Small intestine (tissue), 7 donors: Measurements from ENCODE around the gene RFC4. TPM values are rescaled to one million over a fixed set of nuclear protein-coding genes. Genes with fewer than 3 reads are reported as not detected.
A peak's percentile ranks its signal among the peaks of the same experiment; 100 is the strongest.

Experiments
- DNase-seq, 2 donors: peaks; one replicate each; pipeline versions ENCODE4 v3.0.0 to v3.0.0-alpha.2; 2013
- FAIRE-seq: peaks from 2 replicates; lab custom pipeline; 2012; peaks lifted over from hg19 to GRCh38; lab: Jason Lieb, UNC
- H3K27ac ChIP-seq, 3 donors: one replicate each; pipeline ENCODE4 v1.5.1; 2013; ENCODE audit warnings: low read length in 2 of 3, mild to moderate bottlenecking in 2 of 3, control low read depth in 1 of 3, inconsistent platforms in 1 of 3, low read depth in 1 of 3, moderate library complexity in 1 of 3
- H3K27me3 ChIP-seq, 3 donors: one replicate each; pipeline ENCODE4 v1.6.1; 2013; ENCODE audit warnings: low read length in 3 of 3, inconsistent platforms in 1 of 3; ENCODE audit not compliant: control insufficient read depth in 3 of 3, insufficient read depth in 3 of 3
- H3K36me3 ChIP-seq, 3 donors: one replicate each; pipeline ENCODE4 v1.6.1; 2013; ENCODE audit warnings: low read length in 3 of 3, inconsistent platforms in 1 of 3, low read depth in 1 of 3, mild to moderate bottlenecking in 1 of 3, moderate library complexity in 1 of 3; ENCODE audit not compliant: control insufficient read depth in 3 of 3, insufficient read depth in 2 of 3
- H3K4me1 ChIP-seq, 3 donors: one replicate each; pipeline ENCODE4 v1.6.1; 2013; ENCODE audit warnings: low read length in 2 of 3, inconsistent platforms in 1 of 3, low read depth in 1 of 3, mild to moderate bottlenecking in 1 of 3, moderate library complexity in 1 of 3; ENCODE audit not compliant: control insufficient read depth in 3 of 3, insufficient read depth in 2 of 3
- H3K4me3 ChIP-seq, 3 donors: one replicate each; pipeline ENCODE4 v1.5.1; 2013; ENCODE audit warnings: low read length in 3 of 3, control low read depth in 1 of 3, inconsistent platforms in 1 of 3, low read depth in 1 of 3, mild to moderate bottlenecking in 1 of 3, moderate library complexity in 1 of 3
- H3K9me3 ChIP-seq, 2 donors: one replicate each; pipeline ENCODE4 v1.6.1; 2013; ENCODE audit warnings: low read depth in 1 of 2, low read length in 1 of 2; ENCODE audit not compliant: control insufficient read depth in 2 of 2, insufficient read depth in 1 of 2
- WGBS, 3 donors: extraction: QIAGEN DNeasy Blood & Tissue Kit; methylation state at CpG; one replicate each; pipeline ENCODE4 v1.1.7; 2013; 5-methylcytosine and 5-hydroxymethylcytosine counted together
- polyA plus RNA-seq, 4 donors: library from polyadenylated mRNA; stranded (reverse) in 3 of 4; unstranded in 1 of 4; fragments of 200-250 nt in 3 of 4; fragments of 120-200 nt in 1 of 4; gene quantifications; one replicate each; pipeline versions ENCODE4 v1.2.1 to v1.2.3, GENCODE V29; 2013
- donor health status: healthy with polysubstance abuse.
- donor health status: control.
- donor health status: control.
- donor health status: Bipolar disorder and iron deficiency.
- donor health status: healthy.

RFC4 gene
- polyA plus RNA-seq, 4 donors: 9.2 to 31.8 (median 17.9) TPM

- WGBS, 3 donors: 37 to 45% (median 39%) methylated on average over 13 of the region's 13 CpGs
- peaks cover 0 to 7% (median 5%) of the 10 kb centered on the region in 3 donors for H3K4me1 ChIP-seq
These were observed 17.6 kb downstream of the RFC4 start for GRCh38 chr3:186788482-186789370.

DNA sequence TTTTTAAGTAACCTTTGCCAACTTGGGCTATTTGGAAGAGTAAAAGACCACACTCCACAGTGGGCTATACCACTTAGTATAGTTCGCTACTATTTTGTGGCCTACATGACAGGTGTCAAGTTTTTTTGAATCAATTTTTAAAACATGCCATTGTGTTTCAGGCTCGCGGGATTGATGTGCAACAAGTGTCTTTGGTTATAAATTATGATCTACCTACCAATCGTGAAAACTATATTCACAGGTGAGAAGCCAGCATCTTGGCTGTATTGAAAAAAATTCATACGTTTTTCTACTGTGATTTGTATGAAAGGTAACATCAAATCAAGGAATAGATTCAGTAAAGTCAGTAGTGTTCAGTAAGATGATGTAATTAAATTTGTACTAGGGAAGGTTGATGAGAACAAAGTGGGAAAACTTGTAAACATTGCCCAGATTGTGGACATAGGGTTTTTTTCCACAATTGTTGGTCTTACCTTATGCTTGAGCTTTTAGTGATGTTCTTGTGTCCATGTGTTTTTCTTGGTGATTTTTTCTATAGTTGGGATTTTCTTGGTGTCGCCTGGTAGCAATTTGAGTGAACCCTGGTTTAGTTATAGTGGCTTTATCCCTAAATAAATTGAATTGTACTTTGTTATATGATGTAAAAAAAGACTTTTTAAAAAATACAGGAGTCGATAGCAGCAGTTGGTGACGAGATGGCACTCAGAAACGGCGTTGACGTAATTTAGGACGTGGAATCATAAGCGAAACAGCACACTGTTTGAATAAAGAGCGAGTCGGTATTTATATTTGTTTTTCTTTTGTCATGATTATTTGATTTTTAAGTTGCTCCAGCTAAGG, 18.4 kb downstream of the RFC4 start:
- 58 to 65% (median 59%) methylated on average over 15 of the region's 15 CpGs for WGBS, 3 donors
- H3K36me3 ChIP-seq: peaks cover 24 to 33% (median 27%) of the 10 kb centered on the region in 3 donors
- no peak overlapping the region for H3K27ac ChIP-seq
- peaks cover 0 to 7% (median 5%) of the 10 kb centered on the region in 3 donors for H3K4me1 ChIP-seq
- no peaks in the 10 kb centered on the region for H3K9me3 ChIP-seq
- no peaks in the 10 kb centered on the region for H3K27me3 ChIP-seq
- DNase-seq (no peak), FAIRE-seq (no peak)
- peak overlapping the region in 1 of 3 donors; percentile 40 for H3K4me3 ChIP-seq

More at GRCh38 chr3:186788482-186789370, 17.6 kb downstream of the RFC4 start:
- Histone ChIP-seq H3K36me3 (peaks cover 24 to 33% (median 27%) of the 10 kb centered on the region in 3 donors), H3K9me3 (no peaks in the 10 kb centered on the region), H3K4me3 (no peak overlapping the region), H3K27ac (no peak overlapping the region), H3K27me3 (no peaks in the 10 kb centered on the region)
- no peak for FAIRE-seq
- no peak for DNase-seq

- Histone ChIP-seq H3K9me3 (no peaks in the 10 kb centered on the region), H3K27me3 (no peaks in the 10 kb centered on the region), H3K4me3 (peak overlapping the region in 2 of 3 donors; percentile 20 to 40), H3K36me3 (peaks cover 24 to 33% (median 27%) of the 10 kb centered on the region in 3 donors), H3K27ac (peak overlapping the region in 1 of 3 donors; percentile 1), H3K4me1 (peaks cover 0 to 7% (median 5%) of the 10 kb centered on the region in 3 donors)
- WGBS, 3 donors: 47 to 53% (median 52%) methylated on average over 3 of the region's 3 CpGs
- FAIRE-seq: no peak
- no peak for DNase-seq
These were observed 19.4 kb downstream of the RFC4 start for GRCh38 chr3:186786922-186787321.

DNA sequence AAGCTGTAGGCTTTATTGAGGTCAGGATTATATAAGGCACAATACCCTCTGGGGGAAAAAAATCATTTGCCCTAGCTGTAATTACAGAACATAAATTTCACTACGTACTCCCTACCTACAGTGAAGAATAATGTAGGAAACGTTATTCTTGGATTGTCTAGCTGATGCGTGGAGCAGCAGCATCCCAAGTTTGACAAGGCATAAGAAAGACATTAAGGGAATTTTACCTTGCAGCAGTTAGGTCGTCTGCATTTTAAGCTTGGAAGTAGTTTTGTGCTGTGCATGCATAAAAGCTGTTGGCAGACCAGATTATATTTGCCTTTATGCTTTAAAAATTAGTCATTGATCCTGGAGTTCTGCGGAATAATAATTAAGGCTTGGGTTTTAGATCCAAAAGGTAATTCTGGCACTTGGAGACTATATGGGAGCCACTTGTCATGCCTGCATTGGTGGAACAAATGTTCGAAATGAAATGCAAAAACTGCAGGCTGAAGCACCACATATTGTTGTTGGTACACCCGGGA, 20.7 kb downstream of the RFC4 start:
- FAIRE-seq (no peak), DNase-seq (no peak)
- peak overlapping the region; percentile 78 to 97 (median 93) for H3K4me3 ChIP-seq
- no peaks in the 10 kb centered on the region for H3K27me3 ChIP-seq
- H3K36me3 ChIP-seq: peaks cover 22 to 32% (median 27%) of the 10 kb centered on the region in 3 donors
- H3K27ac ChIP-seq: peak overlapping the region in 1 of 3 donors; percentile 8
- H3K9me3 ChIP-seq: no peaks in the 10 kb centered on the region
- 2 to 12% (median 5%) methylated on average over 7 of the region's 7 CpGs for WGBS, 3 donors
- peaks cover 0 to 7% (median 5%) of the 10 kb centered on the region in 3 donors for H3K4me1 ChIP-seq

DNA sequence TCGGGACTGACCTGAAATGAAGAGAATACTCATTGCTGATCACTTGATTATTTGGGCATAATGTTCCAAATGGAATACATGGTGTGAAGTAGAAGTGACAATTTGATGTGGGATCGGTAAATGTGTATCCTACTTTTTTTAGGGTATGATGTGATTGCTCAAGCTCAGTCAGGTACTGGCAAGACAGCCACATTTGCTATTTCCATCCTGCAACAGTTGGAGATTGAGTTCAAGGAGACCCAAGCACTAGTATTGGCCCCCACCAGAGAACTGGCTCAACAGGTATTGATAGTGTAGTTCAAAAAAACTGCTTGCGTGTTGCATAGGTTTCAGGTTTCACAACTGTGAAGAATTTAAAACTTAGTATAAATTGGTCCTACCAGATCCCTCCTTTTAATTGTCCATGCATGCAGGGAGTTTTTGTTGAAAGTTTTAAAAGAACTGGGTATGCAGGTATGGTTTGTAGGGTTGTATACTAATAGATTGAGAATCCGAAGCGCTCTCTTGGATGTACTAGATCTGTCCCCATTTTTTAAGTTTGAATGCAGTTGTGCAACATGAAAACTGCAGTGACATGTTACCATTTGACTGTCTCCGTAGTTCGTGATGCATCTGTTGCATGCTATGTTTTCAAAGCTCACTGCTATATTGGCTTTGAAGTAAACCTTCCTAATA, 21.3 kb downstream of the RFC4 start:
- H3K36me3 ChIP-seq: peaks cover 19 to 32% (median 25%) of the 10 kb centered on the region in 3 donors
- WGBS, 3 donors: 1 to 7% (median 3%) methylated on average over 7 of the region's 7 CpGs
- H3K4me3 ChIP-seq: peak overlapping the region; percentile 78 to 97 (median 93)
- no peaks in the 10 kb centered on the region for H3K9me3 ChIP-seq
- H3K27ac ChIP-seq: peak overlapping the region in 1 of 3 donors; percentile 91
- no peaks in the 10 kb centered on the region for H3K27me3 ChIP-seq
- H3K4me1 ChIP-seq: peaks cover 0 to 7% (median 5%) of the 10 kb centered on the region in 3 donors
- DNase-seq (no peak), FAIRE-seq (no peak)

DNA sequence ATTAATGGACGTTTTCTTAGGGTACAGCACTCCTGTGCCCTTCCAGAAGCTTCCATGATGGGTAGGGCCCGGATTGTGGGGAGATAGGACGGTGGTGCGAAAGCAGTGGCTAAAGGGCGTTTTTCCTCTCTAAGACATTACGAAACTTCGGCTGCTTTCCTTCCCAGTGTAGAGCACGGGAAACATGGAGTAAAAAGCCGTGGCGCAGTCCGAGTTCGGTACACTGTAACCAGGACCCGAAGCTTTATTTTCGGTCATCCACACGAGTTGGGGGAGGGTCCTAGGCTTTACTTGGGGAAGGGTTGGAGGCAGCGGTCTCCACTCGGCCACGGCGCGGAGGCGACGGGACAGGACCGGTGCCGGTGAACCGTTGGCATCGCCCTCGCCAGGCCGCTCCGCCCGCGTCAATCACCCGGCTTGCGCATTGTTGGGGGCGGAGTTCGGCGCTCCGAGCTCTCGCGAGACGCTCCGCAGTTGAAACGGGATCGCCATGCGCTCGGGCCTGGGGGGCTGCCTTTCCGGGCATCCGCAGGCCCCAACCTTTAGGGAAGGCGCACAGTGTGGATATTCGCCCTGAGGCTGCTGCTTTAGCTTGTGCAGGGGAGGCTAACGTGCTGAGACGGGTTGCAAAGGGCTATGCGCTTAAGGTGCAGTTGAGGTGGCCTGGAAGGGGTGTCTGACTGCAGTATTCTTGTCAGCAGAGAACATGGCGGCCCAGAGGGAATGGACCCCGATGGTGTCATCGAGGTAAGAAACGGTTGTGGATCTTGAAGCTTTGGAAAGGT, 22.4 kb downstream of the RFC4 start:
- DNase-seq: peak; percentile 80 to 92
- Histone ChIP-seq H3K27ac (peak overlapping the region; percentile 91 to 99 (median 96)), H3K27me3 (no peaks in the 10 kb centered on the region), H3K36me3 (peaks cover 17 to 30% (median 22%) of the 10 kb centered on the region in 3 donors), H3K9me3 (no peaks in the 10 kb centered on the region), H3K4me3 (peak overlapping the region; percentile 78 to 97 (median 93)), H3K4me1 (peaks cover 0 to 7% (median 5%) of the 10 kb centered on the region in 3 donors)
- no peak for FAIRE-seq
- WGBS, 3 donors: 0 to 1% (median 0%) methylated on average over 56 of the region's 56 CpGs

- no peaks in the 10 kb centered on the region for H3K9me3 ChIP-seq
- peaks cover 13 to 25% (median 15%) of the 10 kb centered on the region in 3 donors for H3K36me3 ChIP-seq
- DNase-seq: peak; percentile 89 to 95
- H3K4me1 ChIP-seq: peaks cover 0 to 7% (median 5%) of the 10 kb centered on the region in 3 donors
- peak within 1 kb of the TSS; percentile 78 to 97 (median 93) for H3K4me3 ChIP-seq
- peak within 1 kb of the TSS; percentile 91 to 99 (median 96) for H3K27ac ChIP-seq
- H3K27me3 ChIP-seq: no peaks in the 10 kb centered on the region
- no peak for FAIRE-seq
- WGBS, 3 donors: 0% methylated on average over 46 to 60 of the region's 60 CpGs
These were observed 23.1 kb downstream of the RFC4 start, which contains the start of gene EIF4A2 for GRCh38 chr3:186783058-186783730. EIF4A2 (plus strand) TSS chr3:186783577; CDS start chr3:186783611, 34 bp downstream.
